Forelimb muscle (tissue), 1 donor: ENCODE measurements around the gene LRSAM1. TPM values are rescaled to one million over a fixed set of nuclear protein-coding genes. Genes with fewer than 3 reads are reported as not detected.

Experiments used
- DNase-seq: peaks from one replicate; pipeline ENCODE4 v3.0.0-alpha.2; 2013; ENCODE audit warnings: low read depth
- polyA plus RNA-seq: library from polyadenylated mRNA; unstranded; fragments of 120-200 nt; gene quantifications from one replicate; pipeline ENCODE4 v1.2.1, GENCODE V29; 2013; ENCODE audit not compliant: insufficient read length

Gene LRSAM1
- polyA plus RNA-seq, 1 donor, result 11.9 TPM

GRCh38 chr9:127426756-127427155, 24.6 kb upstream of the LRSAM1 start:
- no peak for DNase-seq

GRCh38 chr9:127428348-127428747, 23.0 kb upstream of the LRSAM1 start:
- no peak for DNase-seq

GRCh38 chr9:127430415-127430814, 20.9 kb upstream of the LRSAM1 start:
- no peak for DNase-seq

GRCh38 chr9:127437497-127438264, 13.6 kb upstream of the LRSAM1 start:
- no peak for DNase-seq

- no peak for DNase-seq
Measured at GRCh38 chr9:127438394-127438793, 12.9 kb upstream of the LRSAM1 start.

- no peak for DNase-seq
Measured at GRCh38 chr9:127444283-127444920, 6.9 kb upstream of the LRSAM1 start.

- no peak for DNase-seq
Measured at GRCh38 chr9:127444921-127445850, 6.1 kb upstream of the LRSAM1 start.

- no peak for DNase-seq
Measured at GRCh38 chr9:127445851-127446712, 5.2 kb upstream of the LRSAM1 start.

GRCh38 chr9:127446713-127447415, 4.4 kb upstream of the LRSAM1 start:
- no peak for DNase-seq

- no peak for DNase-seq
Measured at GRCh38 chr9:127447416-127448111, 3.7 kb upstream of the LRSAM1 start.

GRCh38 chr9:127448112-127448805, 3.1 kb upstream of the LRSAM1 start:
- DNase-seq, result no peak

- no peak for DNase-seq
Measured at GRCh38 chr9:127449332-127449966, 1.9 kb upstream of the LRSAM1 start.

GRCh38 chr9:127450243-127450760, 1.0 kb upstream of the LRSAM1 start:
- DNase-seq, result no peak

GRCh38 chr9:127451608-127451857, 223 bp downstream of the LRSAM1 start:
- DNase-seq, result no peak

- DNase-seq, result no peak
Measured at GRCh38 chr9:127451858-127452656, 747 bp downstream of the LRSAM1 start.

GRCh38 chr9:127452691-127453090, 1.4 kb downstream of the LRSAM1 start:
- no peak for DNase-seq

- DNase-seq, result no peak
Measured at GRCh38 chr9:127455324-127455992, 4.1 kb downstream of the LRSAM1 start.
